ENCODE measurements around the gene AKAP7.
A peak's percentile ranks its signal among the peaks of the same experiment; 100 is the strongest.

AKAP7 gene

DNA sequence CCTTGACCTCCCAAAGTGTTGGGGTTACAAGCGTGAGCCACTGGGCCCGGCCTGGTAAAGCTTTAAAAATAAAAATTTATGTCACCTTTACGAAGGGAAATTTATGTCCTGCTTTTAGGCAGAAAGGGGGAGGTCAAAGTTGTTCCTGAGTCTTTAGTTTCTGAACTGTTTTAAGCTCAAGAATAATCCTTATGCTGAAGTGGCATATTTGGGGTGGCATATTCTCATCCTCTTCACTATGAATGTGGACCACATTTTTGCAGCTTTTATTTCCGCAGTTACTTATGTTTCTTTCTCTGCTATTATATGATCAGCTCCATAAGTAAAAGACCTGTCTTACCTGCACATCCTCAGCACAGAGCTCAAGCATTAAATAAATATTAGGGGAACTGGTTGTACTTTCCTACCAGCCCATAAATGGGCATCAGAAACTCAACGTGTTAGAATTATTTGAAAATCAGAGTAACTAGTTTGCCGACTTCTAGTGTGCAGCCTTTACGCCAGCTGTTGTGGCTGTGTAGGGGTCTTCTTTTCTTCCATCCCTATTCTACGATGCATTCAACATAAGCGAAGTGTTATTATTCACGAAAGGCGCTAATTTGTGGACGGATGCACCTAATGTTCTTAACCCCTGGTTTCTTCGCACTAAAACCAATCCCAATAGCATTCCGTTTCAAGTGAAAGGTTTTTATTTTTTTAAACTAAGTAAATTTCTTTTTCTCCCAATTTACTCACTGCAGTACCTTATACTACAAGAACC is 867 bp upstream of the AKAP7 start:
- DNase-seq, result no peak

- DNase-seq, result no peak
These were observed 355 bp upstream of the AKAP7 start for GRCh38 chr6:131134980-131135243.

GRCh38 chr6:131136021-131136786 is 937 bp downstream of the AKAP7 start:
- DNase-seq, result no peak

DNA sequence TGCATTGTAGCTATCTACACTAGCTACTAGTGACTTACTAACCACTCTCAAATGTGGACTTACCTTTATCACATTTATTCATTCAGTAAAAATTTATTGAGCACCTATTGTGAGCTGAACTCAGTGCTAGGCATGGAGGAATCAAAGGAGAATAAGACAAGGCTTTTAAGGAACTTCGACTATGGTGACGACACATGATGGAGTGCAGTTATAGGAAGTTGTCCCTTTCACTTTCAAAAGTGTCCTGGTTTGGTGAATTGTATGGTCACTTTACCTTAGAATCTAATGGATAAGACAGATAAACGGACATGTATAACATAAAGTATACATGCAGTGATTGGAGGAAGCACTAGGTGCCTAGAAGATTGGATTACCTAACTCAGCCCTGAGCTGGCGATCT is 4.3 kb downstream of the AKAP7 start:
- no peak for DNase-seq

GRCh38 chr6:131143319-131143718 is 8.1 kb downstream of the AKAP7 start:
- no peak for DNase-seq

- DNase-seq, result no peak
These were observed 11.6 kb downstream of the AKAP7 start for GRCh38 chr6:131146865-131147264.

- no peak for DNase-seq
These were observed 21.1 kb downstream of the AKAP7 start for GRCh38 chr6:131156411-131156810.

- no peak for DNase-seq
These were observed 24.3 kb downstream of the AKAP7 start for GRCh38 chr6:131159578-131159977.

DNA sequence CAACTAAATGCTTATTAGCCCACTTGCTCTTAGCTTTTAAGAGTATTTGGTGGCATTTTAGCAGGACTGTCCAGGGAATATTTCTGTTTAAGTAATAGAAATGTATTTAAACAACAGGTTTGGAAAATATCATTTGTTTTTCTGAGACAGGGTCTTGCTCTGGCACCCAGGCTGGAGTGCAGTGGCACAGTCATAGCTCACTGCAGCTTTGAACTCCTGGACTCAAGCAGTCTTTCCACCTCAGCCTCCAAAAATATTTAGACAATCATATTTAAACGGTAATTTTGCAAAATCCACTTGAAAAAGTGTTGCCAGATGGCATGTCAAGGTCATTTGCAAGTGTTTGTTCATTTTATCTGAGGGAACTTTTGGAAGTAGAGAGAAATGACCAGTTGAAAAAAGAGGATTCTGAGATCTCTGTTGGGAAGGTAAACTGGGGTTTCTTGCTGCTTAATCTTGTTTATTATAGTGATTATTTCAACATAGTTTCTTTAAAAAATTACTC is 25.0 kb downstream of the AKAP7 start:
- DNase-seq, result no peak

DNA sequence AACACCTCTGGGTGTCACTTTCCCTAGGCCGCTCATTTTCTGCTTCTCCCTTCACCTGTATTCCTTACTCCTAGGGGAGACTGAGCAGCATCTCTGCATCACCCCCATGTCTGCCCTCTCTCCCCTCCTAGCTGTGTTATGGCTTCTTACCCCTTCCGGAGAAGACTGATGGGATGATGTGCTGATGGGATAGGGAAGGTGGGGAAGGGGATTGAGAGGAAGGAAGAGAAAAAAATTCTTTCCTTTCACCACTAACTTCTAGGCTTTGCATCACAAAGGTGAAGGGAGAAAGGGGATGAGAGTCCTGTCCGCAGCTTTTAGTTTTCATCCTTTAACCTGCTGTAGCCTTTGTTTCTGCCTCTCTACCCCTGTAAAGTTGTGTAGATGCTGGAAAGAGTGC is 26.7 kb downstream of the AKAP7 start:
- no peak for DNase-seq

- no peak for DNase-seq
These were observed 28.6 kb downstream of the AKAP7 start for GRCh38 chr6:131163886-131164285.

DNA sequence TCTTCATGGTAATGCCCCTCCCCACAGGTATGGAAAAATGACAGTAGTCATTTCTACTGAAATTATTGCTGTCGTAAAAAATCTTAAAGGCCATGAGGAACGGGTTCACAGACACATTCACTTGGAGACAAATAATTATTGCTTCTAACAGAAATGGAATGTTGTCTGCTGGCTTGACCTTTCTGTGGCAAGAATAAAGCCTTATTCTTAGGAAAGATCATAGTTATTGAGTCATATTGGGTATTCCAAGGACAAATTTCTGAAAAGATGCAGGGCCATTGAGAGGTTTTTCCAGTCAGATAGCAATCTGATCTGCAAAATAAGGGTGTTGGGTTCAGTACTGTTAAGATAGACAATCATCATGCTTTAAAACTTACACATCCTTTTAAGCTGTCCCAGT is 29.2 kb downstream of the AKAP7 start:
- no peak for DNase-seq

- no peak for DNase-seq
These were observed 32.5 kb downstream of the AKAP7 start for GRCh38 chr6:131167773-131168172.

DNA sequence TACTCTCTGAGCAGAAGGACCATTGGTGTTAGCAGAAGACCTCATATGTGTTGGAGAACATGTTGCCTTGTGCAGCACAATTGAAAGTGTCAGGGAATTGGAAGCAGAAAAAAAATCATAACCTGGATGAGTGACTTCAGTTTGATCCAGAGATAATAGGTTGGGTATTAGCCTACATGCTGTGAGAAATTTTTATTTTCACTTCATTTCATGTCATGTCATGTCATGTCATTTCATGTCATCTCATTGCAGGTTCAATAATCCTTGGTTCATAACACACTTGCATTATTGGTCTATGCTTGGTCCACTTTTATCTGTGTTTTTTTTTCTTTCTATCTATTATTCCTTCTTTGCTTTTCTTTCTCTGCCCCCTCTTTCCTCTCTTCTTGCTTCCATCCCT is 34.3 kb downstream of the AKAP7 start:
- no peak for DNase-seq

- no peak for DNase-seq
These were observed 37.0 kb downstream of the AKAP7 start for GRCh38 chr6:131172222-131172621.

DNA sequence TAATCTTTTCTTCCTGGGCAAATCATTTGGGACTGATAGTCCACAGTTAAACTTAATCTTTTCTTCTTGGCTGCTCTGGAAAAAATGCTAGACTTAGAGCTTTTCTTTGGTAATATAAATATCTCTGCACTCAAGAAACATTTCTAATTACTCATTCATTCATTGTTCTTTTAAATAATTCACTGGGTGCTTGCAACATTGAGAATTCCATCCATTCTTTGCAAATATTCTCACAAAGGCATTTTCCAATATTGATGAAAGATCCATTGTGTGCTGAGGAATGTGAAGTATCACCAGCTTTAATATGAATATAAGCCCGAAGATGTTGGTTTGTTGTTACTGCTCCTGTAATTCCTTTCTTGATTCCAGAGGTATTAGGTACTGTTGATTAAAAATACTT is 38.4 kb downstream of the AKAP7 start:
- no peak for DNase-seq

DNA sequence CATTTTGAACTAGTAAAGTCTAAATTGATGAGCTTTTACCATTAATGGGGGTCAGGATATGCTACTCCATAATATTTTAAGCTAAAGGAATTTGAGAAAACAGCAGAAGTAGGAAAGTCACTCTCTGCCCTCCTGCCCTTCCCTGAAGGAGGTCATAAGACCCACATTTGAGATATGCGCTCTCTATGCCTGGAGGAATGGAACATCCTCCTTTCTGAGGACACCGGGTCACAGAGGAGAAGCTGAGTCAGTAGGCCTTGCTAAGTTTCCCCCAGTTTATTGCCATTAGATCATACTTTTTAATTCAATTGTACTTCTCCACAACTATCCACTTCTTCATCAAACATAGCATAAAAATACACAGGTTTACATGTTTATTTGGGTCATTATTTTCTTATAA is 40.3 kb downstream of the AKAP7 start:
- DNase-seq, result no peak

GRCh38 chr6:131177996-131178395 is 42.7 kb downstream of the AKAP7 start:
- no peak for DNase-seq

DNA sequence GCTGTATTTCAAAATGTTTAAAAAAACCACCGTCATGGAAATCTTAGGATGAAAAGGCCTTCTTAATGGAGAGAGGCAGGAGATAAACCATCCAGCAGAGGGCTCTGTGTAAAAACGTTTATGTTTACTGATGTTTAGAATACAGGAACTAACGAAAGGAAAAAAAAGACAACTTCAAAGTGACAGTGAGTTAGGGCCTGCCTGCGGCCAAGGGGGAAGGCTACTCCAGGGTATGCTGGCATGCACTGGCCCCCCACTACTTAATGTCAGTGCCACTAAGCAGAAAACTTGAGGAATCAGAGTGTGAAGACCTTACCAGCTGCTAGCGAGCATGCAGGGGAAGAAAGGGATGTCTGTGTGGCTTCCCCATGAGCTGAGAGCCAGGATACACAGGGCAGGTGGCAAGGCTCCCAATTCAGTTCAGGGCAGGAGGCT is 47.7 kb downstream of the AKAP7 start:
- no peak for DNase-seq

DNA sequence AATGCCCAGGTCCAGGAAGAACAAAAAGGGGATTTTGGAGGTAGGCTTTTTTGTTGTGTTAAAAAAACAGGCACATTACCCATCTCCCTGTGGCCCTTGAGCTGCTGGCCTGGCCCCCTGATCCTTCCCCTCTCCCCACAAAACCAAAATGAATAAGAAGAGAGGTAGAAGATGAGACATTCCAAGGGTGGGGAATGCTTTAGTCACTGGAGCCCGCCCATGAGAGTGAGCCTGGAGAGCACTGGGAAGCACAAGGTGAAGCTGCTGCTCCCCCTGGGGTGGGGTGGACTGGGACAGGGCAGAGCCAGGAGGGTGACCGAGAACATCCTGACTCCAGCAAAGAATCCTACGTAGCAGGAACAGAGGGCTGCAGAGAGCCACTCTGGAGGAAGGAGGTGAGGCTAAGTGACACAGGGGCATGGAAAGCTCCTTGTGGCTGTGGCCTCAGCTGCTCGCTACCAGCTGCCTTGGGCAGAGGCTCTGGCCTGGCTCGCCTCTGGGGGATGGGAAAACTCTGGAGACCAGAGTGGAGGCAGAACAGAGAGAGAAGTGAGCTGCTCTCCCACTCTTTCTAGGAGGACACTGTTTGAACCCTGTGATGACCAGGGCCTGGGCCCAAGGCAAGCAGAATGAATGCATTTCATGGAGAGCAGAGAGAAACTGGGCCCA is 48.3 kb downstream of the AKAP7 start:
- DNase-seq, result no peak

DNA sequence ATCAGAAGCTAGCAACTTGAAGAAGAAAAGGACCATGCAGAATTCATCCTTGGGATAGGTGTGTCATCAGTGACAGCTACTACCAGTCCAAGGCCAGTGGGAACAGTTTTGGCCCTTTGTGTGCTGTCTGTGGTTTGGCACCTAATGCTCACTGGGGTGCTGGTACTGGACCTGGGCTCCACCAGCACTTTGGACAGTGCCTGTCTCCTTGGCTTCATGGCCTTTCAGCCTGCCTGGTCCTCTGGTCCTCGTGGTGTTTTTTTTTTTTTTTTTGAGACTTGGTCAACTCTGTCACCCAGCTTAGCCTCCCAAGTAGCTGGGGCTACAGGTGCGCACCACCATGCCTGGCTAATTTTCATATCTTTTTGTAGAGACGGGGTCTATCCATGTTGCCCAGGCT is 56.3 kb downstream of the AKAP7 start:
- DNase-seq, result no peak

DNA sequence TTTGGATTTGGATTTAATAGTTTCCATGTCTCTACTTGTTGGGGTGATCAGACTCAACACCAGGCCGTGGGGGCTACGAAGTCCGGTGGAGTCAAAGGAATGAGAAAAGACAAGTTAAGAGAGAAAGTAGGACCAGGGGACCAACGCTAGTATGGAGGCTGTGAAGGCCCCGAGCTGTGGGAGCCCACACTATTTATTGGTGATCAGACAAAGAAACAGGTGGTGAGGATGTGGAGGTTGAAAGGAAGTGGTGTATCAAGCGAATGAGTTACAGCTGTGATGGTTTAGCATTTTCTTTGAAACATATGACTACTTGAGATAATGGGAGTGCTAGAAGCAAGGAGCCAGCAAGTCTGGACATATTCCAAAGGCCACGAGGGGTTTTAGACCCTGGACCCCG is 62.4 kb downstream of the AKAP7 start:
- no peak for DNase-seq

- DNase-seq, result peak; percentile 49
These were observed 64.5 kb downstream of the AKAP7 start for GRCh38 chr6:131199568-131200272.
